Activated naive CD4-positive, alpha-beta T cell treated with Interleukin-2 at 50 U/mL for 16 hours (primary cell): ENCODE data around the gene TMEM53.

Experiments
- DNase-seq: peaks from one replicate; pipeline ENCODE4 v3.0.0-alpha.2; 2020

Gene TMEM53

DNA sequence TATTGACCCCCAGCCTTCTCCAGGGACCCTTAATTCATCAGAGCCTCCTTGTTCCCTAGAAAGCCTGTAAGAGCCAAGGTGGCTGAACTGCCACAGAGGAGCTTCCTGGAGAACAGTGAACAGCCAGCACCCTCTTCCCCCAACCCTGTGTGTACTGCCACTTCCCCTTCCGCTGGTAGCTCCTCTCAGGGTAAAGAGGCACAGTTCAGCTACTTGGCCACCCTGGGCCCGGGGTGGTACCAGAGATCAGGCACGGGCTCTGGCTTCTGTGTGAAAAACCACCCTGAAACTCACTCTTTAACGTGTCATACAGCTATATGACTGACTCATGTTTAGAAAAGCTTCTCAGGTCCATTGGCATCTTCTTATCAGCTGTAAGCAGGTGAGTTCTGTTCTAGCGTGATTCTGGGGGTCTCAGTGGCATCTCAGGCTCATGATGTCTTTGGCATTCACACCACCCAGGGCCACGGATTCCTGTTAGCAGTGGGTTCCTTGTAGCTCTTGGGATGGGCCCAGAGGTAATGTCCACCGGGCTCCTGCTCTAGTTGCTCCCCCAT lies 22.6 kb upstream of the TMEM53 start:
- peak; percentile 21 for DNase-seq

DNA sequence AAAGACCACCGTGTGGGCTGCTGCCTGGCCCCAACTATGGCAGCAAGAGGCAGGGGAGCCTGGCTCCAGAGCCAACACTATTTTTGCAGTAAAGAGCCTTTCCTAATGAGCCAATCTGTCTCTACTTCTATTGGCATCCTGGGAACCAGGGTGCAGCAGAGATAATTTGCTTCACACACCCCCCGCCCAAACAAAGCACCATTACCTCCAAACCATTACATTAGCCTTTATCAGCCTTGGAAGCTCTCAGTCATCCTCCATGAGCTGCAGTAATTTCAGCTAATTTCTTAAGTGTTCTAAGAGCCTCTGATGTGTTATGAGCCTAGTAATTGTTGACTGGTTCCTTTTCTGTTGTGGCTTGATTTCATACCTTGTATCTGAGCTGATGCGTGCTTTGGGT lies 21.8 kb upstream of the TMEM53 start:
- DNase-seq: no peak

DNA sequence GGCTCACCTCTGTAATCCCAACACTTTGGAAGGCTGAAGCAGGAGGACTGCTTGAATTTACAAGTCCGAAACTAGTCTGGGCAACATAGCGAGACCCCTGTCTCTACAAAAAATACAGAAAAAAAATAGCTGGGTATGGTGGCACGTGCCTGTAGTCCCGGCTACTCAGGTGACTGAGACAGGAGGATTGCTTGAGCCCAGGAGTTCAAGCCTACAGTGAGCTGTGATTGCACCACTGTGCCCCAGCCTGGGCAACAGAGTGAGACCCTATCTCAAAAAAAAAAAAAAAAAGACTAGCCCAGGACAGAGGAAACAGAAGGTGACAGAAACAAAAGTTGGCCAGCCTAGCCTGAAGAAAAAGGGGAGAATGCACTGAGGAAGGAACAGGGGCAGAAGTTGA lies 21.4 kb upstream of the TMEM53 start:
- no peak for DNase-seq

- no peak for DNase-seq
Observed at GRCh38 chr1:44694863-44695478, 20.7 kb upstream of the TMEM53 start.

GRCh38 chr1:44693900-44694299 lies 19.6 kb upstream of the TMEM53 start:
- no peak for DNase-seq

DNA sequence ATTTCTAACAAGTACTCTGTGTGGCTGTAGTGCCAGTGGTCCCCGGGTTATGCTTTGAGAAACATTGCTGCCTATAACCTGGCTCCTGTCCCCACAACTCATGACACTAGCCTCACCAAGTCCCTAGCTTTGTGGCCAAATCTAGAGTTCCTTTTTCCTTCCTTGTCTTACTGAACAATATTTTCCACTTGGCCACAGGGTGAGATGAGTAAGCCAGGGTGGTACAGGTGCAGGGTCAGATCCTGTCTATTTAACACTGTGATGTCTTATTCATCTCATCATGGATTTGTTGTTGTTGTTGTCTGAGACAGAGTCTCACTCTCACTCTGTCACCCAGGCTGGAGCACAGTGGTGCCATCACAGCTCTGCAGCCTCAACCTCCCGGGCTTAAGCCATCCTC lies 18.9 kb upstream of the TMEM53 start:
- DNase-seq: no peak

- no peak for DNase-seq
Observed at GRCh38 chr1:44689447-44689765, 15.1 kb upstream of the TMEM53 start.

- no peak for DNase-seq
Observed at GRCh38 chr1:44688760-44689446, 14.6 kb upstream of the TMEM53 start.

- DNase-seq: no peak
Observed at GRCh38 chr1:44685881-44686280, 11.6 kb upstream of the TMEM53 start.

DNA sequence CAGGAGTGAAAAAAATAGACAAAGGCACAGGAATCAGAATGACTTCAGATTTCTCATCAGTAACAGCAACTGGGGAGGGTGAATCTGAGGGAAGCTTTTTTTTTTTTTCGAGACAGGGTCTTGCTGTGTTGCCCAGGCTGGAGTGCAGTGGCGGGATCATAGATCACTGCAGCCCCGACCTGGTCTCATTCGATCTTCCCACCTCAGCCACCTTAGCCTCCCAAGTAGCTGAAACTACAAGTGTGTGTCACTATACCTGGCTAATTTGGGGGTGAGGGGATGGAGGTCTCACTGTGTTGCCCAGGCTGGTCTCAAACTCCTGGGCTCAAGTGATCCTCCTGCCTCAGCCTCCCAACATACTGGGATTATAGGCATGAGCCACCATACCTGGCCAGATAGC lies 10.9 kb upstream of the TMEM53 start:
- no peak for DNase-seq

GRCh38 chr1:44684525-44684924 lies 10.2 kb upstream of the TMEM53 start:
- DNase-seq: no peak

DNA sequence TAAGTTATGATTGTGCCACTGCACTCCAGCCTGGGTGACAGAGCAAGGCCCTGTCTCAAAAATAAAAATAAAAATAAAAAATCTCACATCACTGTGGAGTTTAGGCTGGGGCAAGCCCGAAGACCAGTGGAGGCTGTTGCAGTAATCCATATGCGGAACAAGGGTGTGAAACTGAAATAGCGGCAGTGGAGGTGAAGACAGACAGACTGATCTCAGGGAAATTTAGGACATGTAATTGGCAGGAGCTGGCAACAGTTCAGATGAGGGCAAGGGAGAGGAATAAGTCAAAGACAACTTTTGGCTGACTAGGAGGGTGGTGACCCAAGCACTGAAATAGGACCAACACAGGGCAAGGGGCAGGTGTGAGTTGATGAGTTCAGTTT lies 8.6 kb upstream of the TMEM53 start:
- DNase-seq: no peak

DNA sequence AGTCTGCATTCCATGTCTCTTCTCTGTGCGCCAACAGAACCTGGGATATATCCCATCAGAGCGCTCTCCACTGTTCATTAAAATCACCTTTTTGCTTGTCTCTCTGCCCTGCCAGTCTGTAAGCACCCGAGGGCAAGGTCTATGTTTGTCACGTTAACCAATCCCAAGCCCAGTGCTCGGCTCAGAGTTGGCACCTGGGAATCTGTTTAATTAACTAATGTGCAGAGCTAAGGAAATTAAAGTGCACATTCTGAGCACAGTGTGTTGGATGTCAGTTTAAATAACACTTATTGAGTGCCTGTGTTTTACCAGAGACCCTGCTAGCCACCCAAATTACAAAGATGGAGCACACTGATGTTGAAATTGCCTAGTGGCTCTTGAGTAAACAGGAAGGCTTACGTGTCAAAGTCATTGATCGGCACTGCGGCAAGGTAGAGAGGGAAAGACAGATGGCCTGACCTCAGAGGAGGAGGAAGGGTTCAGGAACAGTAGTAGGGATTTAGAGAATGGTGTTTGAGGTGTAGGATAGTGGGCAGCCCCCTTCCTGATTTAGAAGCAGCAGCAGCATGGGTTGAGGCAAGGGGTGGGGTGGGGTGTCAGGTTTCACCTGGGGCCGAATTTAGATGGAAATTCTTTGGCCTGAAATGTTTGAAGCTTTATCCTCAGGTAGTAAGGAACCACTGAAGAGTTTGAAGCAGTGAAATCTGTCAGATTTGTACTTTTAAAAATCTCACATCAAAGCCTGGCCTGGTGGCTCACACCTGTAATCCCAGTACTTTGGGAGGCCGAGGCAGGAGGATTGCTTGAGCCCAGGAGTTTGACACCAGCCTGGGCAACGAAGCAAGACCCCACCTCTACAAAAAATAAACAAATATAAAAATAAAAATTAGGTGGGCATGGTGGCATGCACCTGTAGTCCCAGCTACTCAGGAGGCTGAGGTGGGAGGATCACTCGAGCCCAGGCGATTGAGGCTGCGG lies 7.9 kb upstream of the TMEM53 start:
- no peak for DNase-seq

DNA sequence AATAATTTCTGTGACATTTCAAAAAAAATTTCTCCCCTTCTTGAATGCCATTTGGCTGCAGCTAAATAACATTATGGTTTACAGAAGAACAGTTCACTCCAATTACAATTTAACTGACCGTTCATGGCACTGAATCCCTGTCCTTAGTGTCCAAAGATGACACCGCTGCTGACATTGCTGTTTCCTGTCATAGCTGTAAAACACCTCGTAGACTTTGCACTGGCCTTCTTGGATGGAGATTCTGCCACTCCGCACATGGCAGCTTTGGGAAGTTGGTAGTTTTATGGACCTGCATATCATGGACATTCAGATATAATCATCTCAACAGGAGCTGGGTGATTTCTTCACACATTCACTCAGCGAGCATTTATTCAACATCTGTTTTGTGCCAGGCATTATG lies 5.2 kb upstream of the TMEM53 start:
- no peak for DNase-seq

DNA sequence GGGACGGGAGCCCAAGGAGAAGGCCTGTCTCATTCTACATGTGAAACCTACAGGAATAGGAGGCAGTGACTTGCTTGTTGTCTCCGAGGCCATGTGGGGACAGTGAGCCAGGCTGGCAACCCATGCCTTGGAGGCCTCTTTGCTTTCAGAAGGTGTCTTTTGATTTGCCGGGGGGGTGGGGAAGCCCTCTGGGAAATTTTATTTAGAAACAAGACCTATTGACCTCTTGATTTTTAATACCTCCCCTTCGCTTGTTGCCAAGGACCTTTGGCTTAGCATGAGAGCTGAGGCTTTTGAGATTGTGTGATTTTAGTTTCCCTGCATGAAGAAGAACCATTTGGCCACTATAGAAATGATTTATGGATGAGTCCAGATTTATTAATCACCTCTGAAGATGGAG lies 4.3 kb upstream of the TMEM53 start:
- DNase-seq: no peak

DNA sequence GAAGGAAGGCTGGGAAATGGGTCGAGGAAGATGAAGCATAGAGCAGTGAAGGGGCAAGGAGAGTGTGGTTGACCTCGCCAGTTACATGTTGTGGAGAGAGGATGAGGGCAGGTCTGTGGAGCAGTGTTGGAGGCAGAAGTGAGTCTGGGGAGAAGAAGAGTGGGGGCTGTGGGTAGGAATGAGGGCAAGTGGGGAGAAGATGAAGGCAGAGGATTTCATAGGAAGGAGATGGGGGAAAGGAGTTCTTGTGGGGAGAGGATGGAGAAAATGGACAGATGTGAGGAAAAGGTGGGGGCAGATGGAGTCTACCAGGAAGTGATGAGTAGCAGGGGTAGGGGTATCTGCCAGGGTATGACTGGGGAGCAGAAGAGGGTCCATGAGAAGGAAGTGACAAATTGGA lies 3.8 kb upstream of the TMEM53 start:
- no peak for DNase-seq

- no peak for DNase-seq
Observed at GRCh38 chr1:44677201-44677766, 3.0 kb upstream of the TMEM53 start.

DNA sequence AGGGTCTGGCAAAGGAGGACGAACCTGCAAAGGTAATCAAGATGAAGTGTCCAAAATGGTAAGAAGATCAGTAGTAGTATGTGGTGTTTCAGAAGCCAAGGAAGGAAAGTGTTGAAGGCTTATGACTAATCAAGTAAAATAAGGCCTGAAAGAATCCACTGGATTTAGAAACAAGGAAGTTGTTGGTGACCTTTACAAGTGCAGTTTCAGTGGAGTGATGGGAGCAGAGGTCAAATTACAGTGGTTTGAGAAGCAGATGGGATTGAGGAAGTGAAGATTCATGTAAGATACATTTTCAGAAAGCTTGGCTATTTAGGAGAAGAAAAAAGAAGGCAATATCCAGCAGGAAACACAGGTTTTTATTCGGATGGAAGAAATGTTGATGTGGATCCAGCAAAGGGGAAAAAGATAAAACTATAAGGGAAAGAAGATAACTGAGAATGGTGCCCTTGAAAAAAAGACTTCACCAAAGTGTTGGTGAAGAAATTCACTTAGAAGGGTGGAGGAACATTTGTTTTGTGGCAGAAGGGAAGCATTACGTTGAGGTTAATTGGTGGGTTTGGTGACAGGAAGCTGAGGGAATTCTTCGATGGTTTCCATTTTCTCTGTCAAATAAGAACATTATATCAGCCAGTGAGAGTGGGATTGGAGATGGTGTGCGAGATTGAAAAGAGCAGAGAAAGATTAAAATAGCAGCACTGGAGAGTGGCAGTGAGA lies 2.4 kb upstream of the TMEM53 start:
- no peak for DNase-seq

DNA sequence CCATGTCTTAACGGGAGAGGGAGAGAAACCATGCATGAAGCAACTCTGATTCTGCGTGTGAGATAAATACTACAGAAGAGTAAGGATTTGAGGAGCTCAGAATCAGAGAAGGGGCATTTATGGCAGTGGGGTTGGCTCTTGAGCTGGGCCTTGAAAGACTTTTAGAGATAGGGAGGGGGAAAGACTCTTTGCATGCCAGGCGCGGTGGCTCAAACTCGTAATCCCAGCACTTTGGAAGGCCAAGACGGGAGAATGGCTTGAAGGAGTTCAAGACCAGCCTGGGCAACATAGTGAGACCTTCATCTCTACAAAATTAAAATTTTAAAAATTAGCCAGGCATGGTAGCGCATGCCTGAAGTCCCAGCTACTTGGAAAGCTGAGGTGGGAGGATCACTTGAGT lies 905 bp upstream of the TMEM53 start:
- DNase-seq: no peak

- DNase-seq: no peak
Observed at GRCh38 chr1:44673675-44674112, 587 bp downstream of the TMEM53 start.

DNA sequence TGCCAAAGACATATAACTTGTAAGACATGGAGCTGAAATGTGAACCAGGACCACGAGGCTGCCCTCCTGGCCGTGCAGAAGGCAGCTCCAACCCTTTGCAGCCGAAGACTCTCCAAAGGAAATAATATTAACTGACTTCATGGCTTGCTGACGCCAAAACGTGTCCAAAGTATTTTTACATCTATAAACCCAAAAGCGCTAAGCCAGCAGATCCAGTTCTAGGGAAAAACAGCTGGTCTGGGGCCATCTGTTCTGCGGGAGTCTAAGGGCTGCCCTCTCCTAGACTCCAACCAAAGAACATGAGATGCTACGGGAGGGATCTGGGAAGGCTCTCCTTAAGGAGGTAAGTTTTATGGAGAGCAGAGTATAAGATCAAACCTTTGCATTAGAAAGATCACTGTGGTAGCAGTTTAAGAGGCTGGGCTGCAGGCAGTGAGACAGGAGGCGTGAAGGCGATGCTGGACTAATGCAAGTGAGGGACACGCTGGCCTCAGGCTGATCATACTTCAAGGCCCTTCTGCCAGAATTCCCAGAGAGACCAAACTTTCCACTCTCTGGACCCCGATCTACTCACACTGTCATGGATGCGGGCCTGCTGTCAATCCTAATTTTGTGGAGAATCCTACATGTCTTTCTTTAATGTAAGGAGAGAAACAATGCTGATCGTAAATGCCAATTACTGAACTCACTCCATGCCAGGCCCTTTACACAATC lies 1.2 kb downstream of the TMEM53 start:
- no peak for DNase-seq
